Common myeloid progenitor, CD34-positive (primary cell): ENCODE data around the gene GSKIP.

Experiments
- CTCF ChIA-PET: fragments of 350-600 bp; sonication (Branson Sonifier 250); formaldehyde crosslinking; loops from one replicate; lab custom pipeline; 2021; ENCODE audit warnings: antibody characterized with exemption; lab: Charles Lee
- POLR2A ChIA-PET: fragments of 350-600 bp; sonication (Branson Sonifier 250); formaldehyde crosslinking; loops from one replicate; lab custom pipeline; 2021; ENCODE audit warnings: antibody characterized with exemption; lab: Charles Lee
- DNase-seq, 3 donors: peaks; one replicate each; pipeline versions ENCODE4 v3.0.0 to v3.0.0-alpha.2; 2013
- H3K27ac ChIP-seq, 2 experiments: 1 replicate in 1 of 2; 2 replicates in 1 of 2; pipeline ENCODE4 v1.7.0; 2013; ENCODE audit warnings: inconsistent platforms in 2 of 2, low read length in 2 of 2, mild to moderate bottlenecking in 2 of 2, low read depth in 1 of 2, moderate library complexity in 1 of 2; ENCODE audit not compliant: severe bottlenecking in 2 of 2, insufficient read depth in 1 of 2, poor library complexity in 1 of 2
- H3K27me3 ChIP-seq, 5 experiments: replicated peaks in 2 of 5; 1 replicate in 3 of 5; 2 replicates in 2 of 5; pipeline versions ENCODE4 v1.6.1 to v1.7.0; 2013; ENCODE audit warnings: low read length in 4 of 5, mild to moderate bottlenecking in 2 of 5, moderate library complexity in 2 of 5, inconsistent platforms in 1 of 5; ENCODE audit not compliant: insufficient read depth in 5 of 5, control insufficient read depth in 4 of 5
- H3K36me3 ChIP-seq, 4 experiments: 1 replicate in 2 of 4; 2 replicates in 2 of 4; pipeline versions ENCODE4 v1.6.1 to v1.7.0; 2013; ENCODE audit warnings: low read length in 3 of 4, control low read depth in 1 of 4, mild to moderate bottlenecking in 1 of 4; ENCODE audit not compliant: control insufficient read depth in 4 of 4, insufficient read depth in 4 of 4
- H3K4me1 ChIP-seq, 4 experiments: 1 replicate in 3 of 4; 2 replicates in 1 of 4; pipeline versions ENCODE4 v1.6.1 to v1.7.1; 2013; ENCODE audit warnings: low read length in 3 of 4, mild to moderate bottlenecking in 3 of 4, control low read depth in 1 of 4, inconsistent platforms in 1 of 4, moderate library complexity in 1 of 4; ENCODE audit not compliant: control insufficient read depth in 4 of 4, insufficient read depth in 4 of 4; ENCODE audit errors: control extremely low read depth in 1 of 4
- H3K4me3 ChIP-seq, 7 experiments: 1 replicate in 4 of 7; 2 replicates in 3 of 7; pipeline versions ENCODE4 v1.5.1 to v1.7.0; 2013; ENCODE audit warnings: mild to moderate bottlenecking in 7 of 7, low read length in 6 of 7, moderate library complexity in 6 of 7, inconsistent platforms in 2 of 7, low read depth in 2 of 7, control low read depth in 1 of 7; ENCODE audit not compliant: insufficient read depth in 4 of 7, control insufficient read depth in 1 of 7; ENCODE audit errors: extremely low read depth in 1 of 7
- H3K9me3 ChIP-seq, 5 experiments: 1 replicate in 4 of 5; 2 replicates in 1 of 5; pipeline versions ENCODE4 v1.6.1 to v1.7.1; 2013; ENCODE audit warnings: low read length in 4 of 5, mild to moderate bottlenecking in 2 of 5, inconsistent platforms in 1 of 5, low read depth in 1 of 5, moderate library complexity in 1 of 5; ENCODE audit not compliant: control insufficient read depth in 4 of 5, insufficient read depth in 2 of 5; ENCODE audit errors: control extremely low read depth in 1 of 5
- WGBS: methylation state at CpG from one replicate; pipeline ENCODE4 v1.1.5; 2013; ENCODE audit not compliant: insufficient coverage; 5-methylcytosine and 5-hydroxymethylcytosine counted together

The GSKIP gene

DNA sequence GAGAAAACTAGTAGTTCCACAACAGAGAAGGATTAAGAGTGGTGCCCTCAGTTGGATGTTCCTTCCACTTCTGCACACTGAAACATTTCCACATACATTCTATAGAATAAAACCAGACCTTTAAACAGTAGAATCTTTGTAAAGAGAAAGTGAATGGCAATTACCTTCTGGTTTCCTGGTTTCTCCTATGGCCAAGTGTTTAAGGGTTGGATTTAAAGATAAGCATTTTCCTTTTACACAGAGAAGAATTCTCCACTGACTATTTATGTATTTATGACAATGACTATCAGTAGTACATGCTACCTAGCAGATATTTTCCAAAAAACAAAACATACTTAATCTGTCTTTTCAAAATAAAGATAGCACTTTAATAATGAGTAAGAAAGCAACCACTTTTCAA lies 3.4 kb upstream of the GSKIP start:
- Histone ChIP-seq H3K4me3 (no peak overlapping the region), H3K36me3 (peaks cover 0 to 4% (median 2%) of the 10 kb centered on the region in 4 experiments), H3K4me1 (peaks cover 23 to 39% (median 25%) of the 10 kb centered on the region in 4 experiments), H3K27me3 (no peaks in the 10 kb centered on the region), H3K9me3 (no peaks in the 10 kb centered on the region), H3K27ac (no peak overlapping the region)
- no peak for DNase-seq
- ChIA-PET POLR2A (no interaction called here), CTCF (no interaction called here)

DNA sequence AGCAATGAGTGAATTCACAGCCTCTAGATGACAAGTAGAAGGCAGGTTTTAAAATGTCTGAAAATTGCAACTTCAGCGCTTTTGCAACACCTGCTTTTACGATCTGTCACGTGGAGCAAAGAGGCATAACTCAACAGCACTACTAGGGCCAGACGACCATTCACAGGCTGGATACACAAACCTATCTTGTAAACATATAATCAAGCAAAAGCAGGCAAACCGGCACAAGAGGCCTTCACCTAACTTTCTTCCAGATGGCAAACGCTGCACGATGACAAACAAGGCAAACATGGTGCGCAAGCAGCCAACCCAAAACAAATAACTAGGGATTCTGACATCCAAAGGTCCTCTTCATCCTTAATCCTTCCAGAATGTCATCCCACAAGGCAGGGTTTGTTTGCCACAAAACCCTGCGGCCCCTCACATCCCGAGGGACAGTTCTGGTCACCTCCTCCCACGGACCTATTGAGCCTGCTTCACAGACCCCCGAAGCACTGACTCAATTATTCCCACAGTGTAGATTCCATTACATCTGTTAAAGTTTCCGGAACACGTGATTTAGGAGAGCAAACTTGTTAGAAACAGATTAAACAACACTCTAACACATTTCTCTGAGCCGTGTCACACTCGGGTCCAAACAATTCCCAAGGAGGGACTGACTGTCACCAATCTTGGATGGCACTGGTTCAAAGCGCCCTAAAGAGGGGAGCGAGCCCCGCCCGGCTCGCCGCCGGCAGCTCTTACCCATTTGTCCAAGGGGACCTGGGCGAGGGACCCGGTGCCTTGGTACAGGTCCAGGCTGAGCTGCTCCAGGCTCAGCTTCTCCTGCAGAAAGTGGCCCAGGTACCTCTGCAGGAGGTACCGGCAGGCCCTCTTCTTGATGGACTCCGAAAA lies 1.0 kb upstream of the GSKIP start:
- WGBS: 0% methylated on average over 21 of the region's 27 CpGs
- H3K36me3 ChIP-seq: peaks cover 0 to 4% (median 2%) of the 10 kb centered on the region in 4 experiments
- no peaks in the 10 kb centered on the region for H3K9me3 ChIP-seq
- DNase-seq: peak; percentile 78 to 87 (median 85)
- H3K27me3 ChIP-seq: no peaks in the 10 kb centered on the region
- ChIA-PET POLR2A (no interaction called here), CTCF (no interaction called here)
- peaks cover 24 to 42% (median 27%) of the 10 kb centered on the region in 4 experiments for H3K4me1 ChIP-seq
- peak overlapping the region; percentile 84 to 98 (median 95) for H3K4me3 ChIP-seq
- H3K27ac ChIP-seq: peak overlapping the region; percentile 89 to 95

DNA sequence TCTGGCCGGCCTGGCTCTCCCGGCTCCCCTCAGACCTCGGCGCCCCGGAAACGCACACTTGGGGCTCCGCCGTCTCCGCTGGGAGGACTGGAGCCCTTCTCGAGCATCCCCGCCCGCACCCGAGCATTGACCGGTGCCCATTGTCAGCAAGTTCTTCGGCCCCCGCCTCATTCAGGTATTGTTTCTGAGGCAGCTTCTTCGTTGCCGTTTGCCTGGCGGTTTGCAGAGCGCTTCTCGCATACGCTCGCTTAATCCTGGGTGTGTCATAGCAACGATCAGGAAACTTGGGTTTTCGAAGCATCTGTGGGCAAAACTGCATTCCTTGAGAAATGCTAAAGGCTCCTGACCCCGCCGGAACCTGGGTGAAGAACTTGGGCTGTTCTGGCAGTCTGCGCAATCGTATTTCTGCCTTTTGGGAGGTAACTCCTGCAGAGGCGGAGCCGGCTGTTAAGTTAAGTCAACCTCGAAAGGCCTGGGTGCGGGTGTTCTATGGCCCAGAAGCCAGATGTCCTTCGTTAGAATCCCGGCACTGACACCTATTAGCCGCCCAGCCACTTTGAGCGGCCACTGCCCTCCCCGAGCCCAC lies 518 bp downstream of the GSKIP start:
- Histone ChIP-seq H3K4me3 (peak overlapping the region; percentile 88 to 98 (median 95)), H3K27ac (peak overlapping the region; percentile 50 to 67), H3K4me1 (peaks cover 24 to 42% (median 27%) of the 10 kb centered on the region in 4 experiments), H3K36me3 (no peaks in the 10 kb centered on the region), H3K27me3 (no peaks in the 10 kb centered on the region), H3K9me3 (no peaks in the 10 kb centered on the region)
- POLR2A ChIA-PET: interaction anchor here (0.6 to 1.4 kb wide), 4 partner anchors 16 to 179 kb away, joined by 3 to 8 read pairs (median 3); no protein-coding TSS in a partner anchor
- peak; percentile 22 to 66 (median 55) for DNase-seq
- CTCF ChIA-PET: interaction anchor here (1.0 kb wide), 1 partner anchor 9 kb away, joined by 3 read pairs; no protein-coding TSS in a partner anchor
- WGBS: under 1% methylated on average over 35 of the region's 38 CpGs

DNA sequence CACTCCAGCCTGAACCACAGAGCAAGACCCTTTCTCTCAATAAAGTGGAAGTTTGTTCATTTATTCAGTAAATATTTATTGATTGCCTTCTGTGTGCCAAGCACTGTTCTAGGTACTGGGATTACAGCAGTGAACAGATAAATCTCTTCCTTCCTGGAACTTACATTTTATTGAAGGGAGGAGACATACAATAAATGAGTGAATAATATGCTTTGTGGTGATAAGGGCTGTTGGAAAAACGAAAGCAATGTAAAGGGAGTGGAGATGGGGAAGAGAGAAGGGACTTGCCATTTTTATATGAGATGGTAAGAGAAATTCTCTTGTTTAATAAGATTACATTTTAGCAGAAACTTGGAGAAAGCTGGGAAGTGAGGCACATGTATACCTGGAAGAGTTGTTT lies 1.6 kb downstream of the GSKIP start:
- no peak for DNase-seq
- H3K4me1 ChIP-seq: peaks cover 24 to 36% (median 27%) of the 10 kb centered on the region in 4 experiments
- peaks cover 0 to 2% (median 0%) of the 10 kb centered on the region in 5 experiments for H3K9me3 ChIP-seq
- no peaks in the 10 kb centered on the region for H3K27me3 ChIP-seq
- H3K27ac ChIP-seq: no peak overlapping the region
- ChIA-PET POLR2A (interaction anchor here (1.4 kb wide), 1 partner anchor 15 kb away, joined by 3 read pairs; no protein-coding TSS in a partner anchor), CTCF (no interaction called here)
- H3K36me3 ChIP-seq: peaks cover 0 to 2% (median 0%) of the 10 kb centered on the region in 4 experiments
- 92% methylated on average over 1 of the region's 1 CpG for WGBS
- peak overlapping the region in 2 of 7 experiments; percentile 95 to 97 for H3K4me3 ChIP-seq

DNA sequence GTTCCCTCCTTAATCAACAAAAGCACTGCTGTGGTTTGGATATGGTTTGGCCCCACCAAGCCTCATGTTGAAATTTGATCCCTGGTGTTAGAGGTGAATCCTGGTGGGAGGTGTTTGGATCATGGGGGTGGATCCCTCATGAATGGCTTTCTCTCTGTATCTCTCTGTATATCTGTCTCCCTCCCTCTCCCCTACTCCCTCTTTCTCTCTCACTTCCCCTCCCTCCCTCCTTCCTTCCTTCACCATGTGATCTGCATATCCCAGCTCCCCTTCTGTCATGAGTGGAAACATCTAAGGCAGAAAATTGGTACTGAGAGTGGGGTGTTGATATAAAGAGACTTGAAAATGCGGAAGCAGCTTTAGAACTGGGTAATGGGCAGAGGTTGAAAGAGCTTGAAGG lies 5.2 kb downstream of the GSKIP start:
- H3K36me3 ChIP-seq: peaks cover 0 to 2% (median 0%) of the 10 kb centered on the region in 4 experiments
- 100% methylated on average over 1 of the region's 1 CpG for WGBS
- H3K4me1 ChIP-seq: peaks cover 12 to 16% (median 13%) of the 10 kb centered on the region in 4 experiments
- H3K9me3 ChIP-seq: peaks cover 0 to 2% (median 0%) of the 10 kb centered on the region in 5 experiments
- no peak overlapping the region for H3K27ac ChIP-seq
- no peak overlapping the region for H3K4me3 ChIP-seq
- POLR2A ChIA-PET: interaction anchor here (0.7 kb wide), 1 partner anchor 122 kb away, joined by 5 read pairs; no protein-coding TSS in a partner anchor
- no peaks in the 10 kb centered on the region for H3K27me3 ChIP-seq
- no peak for DNase-seq
- CTCF ChIA-PET: interaction anchor here (1.3 kb wide), 1 partner anchor 12 kb away, joined by 3 read pairs; no protein-coding TSS in a partner anchor

DNA sequence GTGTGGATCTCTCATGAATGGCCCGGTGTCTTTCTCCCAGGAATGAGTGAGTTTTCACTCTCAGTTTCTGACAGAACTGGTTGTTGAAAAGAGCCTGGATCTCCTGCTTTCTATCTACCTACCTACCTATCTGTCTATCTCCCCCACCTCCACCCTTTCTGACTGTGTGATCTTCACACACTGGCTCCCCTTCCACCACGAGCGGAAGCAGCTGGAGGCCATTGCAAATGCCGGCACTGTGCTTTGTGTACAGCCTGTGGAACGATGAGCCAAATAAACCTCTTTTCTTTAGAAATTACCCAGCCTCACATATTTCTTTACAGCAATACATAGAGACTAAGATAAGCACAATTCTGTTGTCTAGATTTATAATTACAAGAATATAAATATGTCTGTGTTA lies 7.2 kb downstream of the GSKIP start:
- POLR2A ChIA-PET: no interaction called here
- Histone ChIP-seq H3K27ac (no peak overlapping the region), H3K4me3 (no peak overlapping the region), H3K27me3 (no peaks in the 10 kb centered on the region), H3K9me3 (peaks cover 0 to 2% (median 0%) of the 10 kb centered on the region in 5 experiments), H3K36me3 (peaks cover 0 to 2% (median under 1%) of the 10 kb centered on the region in 4 experiments), H3K4me1 (peaks cover 0 to 3% (median 0%) of the 10 kb centered on the region in 4 experiments)
- WGBS: 100% methylated on average over 2 of the region's 5 CpGs
- CTCF ChIA-PET: interaction anchor here (0.8 kb wide), 1 partner anchor 10 kb away, joined by 3 read pairs; no protein-coding TSS in a partner anchor
- DNase-seq: no peak
